MM.1S (cell line): Measurements from ENCODE around the gene TGFBR2.

ENCODE experiments used
- EZH2phosphoT487 ChIP-seq: fragments of 300-600 bp; sonication (generic); IDR thresholded peaks from 2 replicates; pipeline ENCODE4 v1.6.1; 2018; ENCODE audit warnings: antibody characterized with exemption, low read length
- TF ChIP-seq, protein P1 (sequence below): fragments of 300-600 bp; sonication (generic); IDR thresholded peaks from 2 replicates; pipeline ENCODE4 v1.5.1; 2016; ENCODE audit warnings: antibody characterized with exemption, low read length, mixed read lengths

DNA sequence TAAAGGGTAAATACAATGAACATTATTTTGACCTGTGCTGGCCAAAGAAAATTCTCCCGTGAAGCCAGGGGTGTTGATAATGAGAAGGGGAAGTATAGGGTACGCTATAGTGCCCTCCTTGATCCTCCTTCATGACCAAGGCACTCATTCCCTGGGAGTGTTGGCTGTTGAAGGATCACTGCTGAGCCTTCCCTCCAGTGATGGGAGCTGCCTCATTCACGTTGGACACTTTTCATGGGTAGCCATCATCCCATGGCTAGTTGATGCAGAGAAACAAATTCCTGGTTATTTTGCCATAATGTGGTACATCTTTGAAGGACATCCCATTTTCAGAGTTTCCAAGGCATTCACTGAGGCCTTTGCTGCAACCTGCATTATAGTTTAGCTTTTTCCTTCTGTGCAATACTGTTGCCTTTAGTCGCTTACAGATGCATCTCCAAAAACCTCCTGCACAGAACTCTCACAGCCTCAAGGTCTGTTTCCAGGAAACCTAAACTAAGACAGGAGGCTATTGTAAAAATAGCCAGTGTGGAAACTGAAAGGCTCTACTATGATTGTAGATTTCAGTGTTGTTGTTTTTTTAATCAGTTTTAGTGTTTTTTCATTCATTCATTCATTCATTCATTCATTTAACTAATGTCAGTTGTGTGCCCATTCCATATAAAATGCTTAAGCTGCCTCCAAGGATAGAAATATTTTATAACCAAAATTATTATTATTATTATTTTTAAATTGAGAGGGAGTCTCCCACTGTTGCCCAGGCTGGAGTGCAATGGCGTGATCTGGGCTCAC is 40.8 kb downstream of the TGFBR2 start:
- TF ChIP-seq EZH2phosphoT487, result no peak
- TF ChIP-seq, protein P1, sequence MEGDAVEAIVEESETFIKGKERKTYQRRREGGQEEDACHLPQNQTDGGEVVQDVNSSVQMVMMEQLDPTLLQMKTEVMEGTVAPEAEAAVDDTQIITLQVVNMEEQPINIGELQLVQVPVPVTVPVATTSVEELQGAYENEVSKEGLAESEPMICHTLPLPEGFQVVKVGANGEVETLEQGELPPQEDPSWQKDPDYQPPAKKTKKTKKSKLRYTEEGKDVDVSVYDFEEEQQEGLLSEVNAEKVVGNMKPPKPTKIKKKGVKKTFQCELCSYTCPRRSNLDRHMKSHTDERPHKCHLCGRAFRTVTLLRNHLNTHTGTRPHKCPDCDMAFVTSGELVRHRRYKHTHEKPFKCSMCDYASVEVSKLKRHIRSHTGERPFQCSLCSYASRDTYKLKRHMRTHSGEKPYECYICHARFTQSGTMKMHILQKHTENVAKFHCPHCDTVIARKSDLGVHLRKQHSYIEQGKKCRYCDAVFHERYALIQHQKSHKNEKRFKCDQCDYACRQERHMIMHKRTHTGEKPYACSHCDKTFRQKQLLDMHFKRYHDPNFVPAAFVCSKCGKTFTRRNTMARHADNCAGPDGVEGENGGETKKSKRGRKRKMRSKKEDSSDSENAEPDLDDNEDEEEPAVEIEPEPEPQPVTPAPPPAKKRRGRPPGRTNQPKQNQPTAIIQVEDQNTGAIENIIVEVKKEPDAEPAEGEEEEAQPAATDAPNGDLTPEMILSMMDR, result no peak
